Measurements from ENCODE around the gene ZRANB3.

DNA sequence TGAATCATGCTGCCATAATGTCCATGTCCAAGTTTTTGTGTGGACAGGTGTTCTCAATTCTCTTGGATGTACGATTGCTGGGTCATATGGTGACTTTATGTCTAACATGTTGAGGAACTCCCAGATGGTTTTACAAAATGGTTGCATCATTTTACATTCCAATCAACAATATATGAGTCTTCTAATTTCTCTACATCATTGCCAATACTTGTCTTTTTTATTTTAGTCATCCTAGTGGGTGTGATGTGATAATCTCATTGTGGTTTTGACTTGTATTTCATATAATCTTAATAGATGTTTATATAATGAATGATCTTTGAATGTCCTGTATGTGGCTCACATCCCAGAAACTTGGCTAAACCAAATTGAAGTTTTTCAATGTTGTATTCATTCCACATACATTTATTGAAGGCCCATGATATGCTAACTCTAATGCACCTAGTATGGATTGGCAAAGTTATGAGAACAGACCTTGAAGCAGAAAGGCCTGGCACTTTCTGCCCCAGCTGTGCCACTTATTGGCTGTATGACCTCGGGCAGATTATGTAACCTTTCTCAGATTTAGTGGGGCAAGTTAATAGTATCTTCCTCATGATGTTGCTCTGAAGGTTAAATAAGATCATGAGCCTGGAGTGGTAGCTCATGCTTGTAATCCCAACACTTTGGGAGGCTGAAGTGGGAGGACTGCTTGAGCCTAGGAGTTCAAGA lies 273.5 kb downstream of the ZRANB3 start:
- TF ChIP-seq ZNF274 (IDR thresholded peaks at IDR 0.05; ENCODE audit: low read depth, low read length) (no peak), SUZ12 (IDR thresholded peaks at IDR 0.05; ENCODE audit: extremely low read depth, insufficient read depth, insufficient read length) (no peak)

Measured in NT2/D1 (cell line).